Activated effector memory CD4-positive, alpha-beta T cell treated with Interleukin-2 at 50 U/mL for 16 hours (primary cell): ENCODE measurements around the gene ETDB.
"Not testable (repeated sequence)": the region's sequence is repeated elsewhere in the genome, so short reads cannot be mapped to it uniquely, and the experiment has no call there.

ENCODE experiments used
- DNase-seq: peaks from one replicate; pipeline ENCODE4 v3.0.0-alpha.2; 2020

Gene ETDB

DNA sequence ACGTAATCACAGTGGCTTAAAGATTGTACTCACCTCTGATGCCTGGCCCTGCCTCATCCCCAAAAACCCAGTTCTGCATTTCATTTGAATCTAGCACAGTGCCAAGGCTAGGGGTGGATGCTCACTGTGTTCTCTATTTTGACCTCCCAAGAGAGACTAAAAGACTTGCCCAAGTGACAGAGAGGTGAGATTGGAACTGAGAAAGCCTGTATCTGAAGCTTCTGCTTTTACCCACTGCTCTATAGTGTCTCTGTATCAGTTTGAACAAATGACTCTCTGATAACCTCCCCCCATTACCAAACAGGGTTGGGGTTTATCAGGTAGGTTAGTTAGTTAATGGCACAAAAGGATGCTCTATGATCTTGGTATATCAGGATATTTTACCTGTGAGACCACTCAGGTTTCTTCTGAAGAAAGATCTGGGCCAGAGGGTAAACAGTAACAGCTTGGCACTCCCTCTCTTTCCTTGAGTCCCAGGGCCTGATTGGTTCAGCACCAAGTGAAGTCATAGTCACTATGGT, at the start of gene ETDB:
Gene ETDB, minus strand, starts transcription at position 471 of the 521 bp plus-strand sequence. CDS start 1,265 bp downstream, outside the sequence.
- DNase-seq, result not testable (repeated sequence)

GRCh38 chrX:135169534-135169933, 49.2 kb upstream of the ETDB start:
- not testable (repeated sequence) for DNase-seq

DNA sequence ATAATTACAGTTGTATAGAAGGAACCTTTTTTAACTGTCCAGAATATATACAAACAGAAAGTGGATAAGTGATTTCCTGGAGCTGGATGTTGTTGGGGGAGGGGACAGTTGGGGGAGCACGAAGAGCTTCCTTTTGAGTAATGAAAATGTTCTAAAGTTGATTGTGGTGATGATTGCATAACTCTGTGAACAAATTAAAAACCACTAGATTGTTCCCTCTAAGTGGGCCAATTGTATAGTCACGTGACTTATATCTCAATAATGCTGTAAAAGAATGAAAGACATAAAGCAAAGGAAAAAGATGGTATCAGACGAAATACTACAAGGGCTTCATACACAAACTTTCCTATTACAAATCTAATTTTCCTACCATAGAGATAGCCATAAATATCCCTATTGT, 48.2 kb upstream of the ETDB start:
- DNase-seq, result no peak

- not testable (repeated sequence) for DNase-seq
These were observed 34.4 kb upstream of the ETDB start for GRCh38 chrX:135154688-135155087.

DNA sequence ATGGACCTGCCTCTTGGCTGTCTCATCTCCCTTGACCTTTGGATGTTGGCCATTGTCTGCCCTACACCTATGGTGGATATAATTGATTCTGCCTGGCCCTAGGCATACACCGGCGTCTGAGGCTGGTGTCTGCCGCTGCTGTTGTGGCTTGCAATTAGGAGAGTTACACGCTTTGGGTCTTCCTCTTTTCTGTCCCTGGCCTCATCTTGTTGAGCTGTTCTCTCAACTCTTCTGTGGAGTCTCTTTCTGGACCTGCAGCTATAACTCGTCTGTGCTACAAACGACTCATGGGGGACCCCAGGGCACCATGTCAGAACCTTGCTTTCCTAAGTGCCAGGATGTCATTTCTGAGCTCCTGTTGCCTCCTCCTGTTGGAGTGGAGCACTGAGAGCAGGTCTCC, 5.8 kb upstream of the ETDB start:
- not testable (repeated sequence) for DNase-seq

- DNase-seq, result not testable (repeated sequence)
These were observed 4.3 kb downstream of the ETDB start for GRCh38 chrX:135116064-135116463.

GRCh38 chrX:135114392-135114791, 5.9 kb downstream of the ETDB start:
- DNase-seq, result no peak

DNA sequence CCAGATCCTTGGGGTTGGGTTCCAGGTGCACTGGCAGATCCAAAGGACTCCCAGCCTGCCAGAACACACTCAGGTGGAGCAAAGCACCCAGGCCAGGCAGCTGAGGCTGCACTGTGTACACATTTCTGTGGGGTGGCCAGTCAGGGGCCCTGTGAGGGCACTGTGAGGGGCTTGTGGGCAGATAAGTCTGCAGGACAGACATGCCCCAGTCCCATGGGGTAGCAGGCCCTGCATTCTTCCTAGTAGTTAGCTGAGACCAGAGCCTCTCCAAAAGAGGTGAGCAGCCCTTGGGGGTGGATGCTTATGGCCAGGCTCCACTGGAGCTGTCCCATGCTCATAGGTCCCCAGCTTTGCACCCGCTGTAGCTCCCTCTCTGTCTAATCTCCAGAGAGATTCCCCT, 7.6 kb downstream of the ETDB start:
- DNase-seq, result no peak

GRCh38 chrX:135112096-135112729, 8.1 kb downstream of the ETDB start:
- peak; percentile 2 for DNase-seq

- DNase-seq, result no peak
These were observed 10.8 kb downstream of the ETDB start for GRCh38 chrX:135109554-135109953.

DNA sequence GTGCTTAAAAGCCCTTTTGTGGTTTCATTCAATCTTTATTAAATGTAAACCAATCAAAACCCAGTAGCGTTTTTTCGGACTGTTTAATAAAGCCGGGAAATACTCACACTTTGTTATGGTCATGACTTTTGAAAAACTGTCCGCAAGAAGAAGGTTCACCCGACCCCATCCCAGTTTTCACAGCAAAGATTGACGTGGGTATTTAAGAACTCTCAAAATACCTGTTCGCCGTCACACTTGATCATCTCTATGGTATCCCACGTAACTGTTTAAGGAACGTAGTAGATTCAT, 20.9 kb downstream of the ETDB start:
- no peak for DNase-seq

- not testable (repeated sequence) for DNase-seq
These were observed 23.1 kb downstream of the ETDB start for GRCh38 chrX:135097196-135097744.

DNA sequence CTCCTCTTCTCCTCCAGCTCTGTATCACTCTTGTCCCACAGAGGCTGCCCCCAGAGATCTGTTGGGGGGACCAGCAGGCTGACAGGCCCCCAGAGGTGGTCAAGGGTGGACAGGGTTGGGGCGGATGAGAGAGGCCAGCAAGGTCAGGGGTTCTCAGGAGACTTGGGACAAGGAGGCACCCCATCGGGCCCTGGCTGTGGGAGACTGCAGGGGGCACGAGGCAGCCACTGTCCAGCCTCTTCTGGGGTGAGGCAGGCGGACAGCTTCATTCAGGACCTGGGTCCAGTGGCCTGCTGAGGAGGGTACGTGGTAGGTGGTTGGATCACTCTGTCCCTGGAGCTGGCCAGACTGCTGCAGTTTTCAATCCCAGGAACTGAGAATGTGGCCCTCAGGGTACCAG, 24.6 kb downstream of the ETDB start:
- DNase-seq, result no peak

DNA sequence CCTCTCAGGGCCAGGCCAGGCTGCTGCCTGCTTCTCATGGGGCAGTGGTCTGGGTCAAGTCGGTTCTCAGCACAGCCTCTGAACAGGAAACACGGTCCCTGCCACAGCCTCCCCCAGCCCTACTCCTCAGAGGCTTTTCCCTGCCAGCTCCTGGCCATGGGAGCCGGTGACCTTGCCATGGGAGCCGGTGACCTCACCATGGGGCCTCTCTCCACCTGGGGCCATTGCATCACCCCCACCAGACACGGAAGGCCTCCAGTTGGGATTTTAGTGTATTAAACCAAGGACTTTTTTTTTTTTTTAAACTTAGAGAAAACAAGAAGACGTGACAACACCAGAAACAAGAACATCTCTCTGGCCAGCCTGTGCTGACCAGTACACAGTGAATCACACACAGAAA, 25.6 kb downstream of the ETDB start:
- DNase-seq, result no peak

- no peak for DNase-seq
These were observed 31.2 kb downstream of the ETDB start for GRCh38 chrX:135089126-135089525.

DNA sequence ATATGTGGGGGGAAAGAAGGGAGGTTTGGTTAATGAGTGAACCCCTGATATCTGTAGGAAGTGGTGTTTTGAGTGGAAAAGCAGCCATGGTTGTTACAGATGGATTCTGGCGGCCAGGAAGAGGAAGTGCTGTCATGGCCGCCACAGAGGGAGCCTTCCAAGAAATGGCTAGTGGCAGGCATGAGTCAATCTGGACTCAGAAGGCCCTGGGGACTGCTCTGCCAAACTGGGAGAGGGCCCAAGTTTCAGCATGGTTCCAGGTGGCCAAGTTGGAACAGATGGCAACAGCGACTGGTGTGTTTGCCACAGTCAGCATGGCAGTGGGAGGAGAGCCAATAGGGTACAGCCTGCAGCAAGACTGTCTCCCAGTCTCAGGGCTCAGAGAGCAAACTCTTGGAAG, 32.5 kb downstream of the ETDB start:
- no peak for DNase-seq

DNA sequence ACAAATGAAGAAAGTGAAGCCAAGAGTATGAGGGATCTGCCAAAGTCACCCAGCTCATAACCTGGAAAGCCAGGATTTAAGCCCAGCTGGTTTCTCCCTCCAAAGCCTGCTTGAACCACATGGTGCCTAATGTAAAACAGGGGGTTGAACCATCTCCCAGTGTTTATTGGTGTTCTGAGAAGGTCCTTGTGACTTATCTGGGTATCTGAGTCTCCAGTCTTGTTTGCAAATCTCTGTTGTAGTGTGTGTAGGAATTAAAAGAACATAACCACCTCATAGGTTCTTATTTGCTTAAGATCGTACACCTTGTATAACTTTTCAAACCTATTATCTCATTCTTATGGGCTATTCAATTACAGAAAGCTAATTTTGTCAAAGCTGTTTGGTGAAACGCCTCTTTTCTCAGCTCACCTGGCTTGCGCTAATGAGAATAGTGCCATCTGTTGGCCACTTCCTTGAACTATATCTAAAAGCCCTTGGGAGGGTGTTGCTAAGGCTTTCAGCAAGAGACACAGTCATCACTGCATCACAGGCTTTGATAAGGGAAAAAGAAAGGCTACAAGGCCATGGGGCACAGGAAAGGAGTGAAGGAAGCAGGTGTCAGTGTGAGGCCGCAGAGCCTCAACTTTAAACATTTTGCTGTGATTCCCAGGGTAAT, 34.0 kb downstream of the ETDB start:
- peak; percentile 5 for DNase-seq

DNA sequence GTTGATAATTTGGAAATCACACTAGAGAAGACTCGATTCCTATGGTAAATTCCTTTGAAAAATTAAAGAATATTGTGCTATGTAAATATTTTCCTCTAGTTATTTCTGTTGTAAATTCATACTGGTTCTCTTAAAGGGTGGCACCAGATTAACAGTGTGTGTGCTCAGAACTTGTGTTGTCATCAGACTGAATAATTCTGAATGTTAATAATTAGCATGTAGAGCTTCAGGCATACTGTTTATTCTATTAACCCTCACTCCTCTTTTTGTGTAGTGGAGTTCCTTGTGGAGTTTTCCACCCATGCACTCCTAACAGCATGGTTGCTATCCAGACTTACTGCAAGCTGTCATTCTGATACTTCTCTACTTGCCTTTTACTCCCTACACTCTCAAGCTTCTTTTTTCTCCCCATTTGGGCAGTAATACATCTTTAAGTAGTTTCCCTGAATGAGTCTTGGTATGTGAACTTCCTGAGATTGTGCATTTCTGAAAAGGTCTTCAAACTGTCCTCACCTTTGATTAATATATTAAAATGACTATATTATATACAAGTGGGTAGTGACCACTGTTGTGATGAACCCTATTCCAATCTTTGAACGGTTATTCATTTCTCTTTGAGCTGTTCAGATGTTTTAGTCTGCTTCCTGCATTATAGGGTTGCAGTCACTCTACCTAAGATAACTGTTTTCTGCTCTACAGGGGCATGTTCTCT, 38.5 kb downstream of the ETDB start:
- no peak for DNase-seq
